HUES6 (cell line): ENCODE measurements around the gene SLC30A2.
A peak's percentile ranks its signal among the peaks of the same experiment; 100 is the strongest.

ENCODE experiments used
- H3K27ac ChIP-seq: 2 replicates; pipeline ENCODE4 v1.7.0; 2013; ENCODE audit warnings: low read depth, mild to moderate bottlenecking, low read length, inconsistent platforms
- H3K27me3 ChIP-seq: 2 replicates; pipeline ENCODE4 v1.6.1; 2013; ENCODE audit warnings: low read length; ENCODE audit not compliant: control insufficient read depth, insufficient read depth
- H3K36me3 ChIP-seq: 2 replicates; pipeline ENCODE4 v1.6.1; 2013; ENCODE audit warnings: low read length; ENCODE audit not compliant: control insufficient read depth, insufficient read depth
- H3K4me1 ChIP-seq: 2 replicates; pipeline ENCODE4 v1.6.1; 2013; ENCODE audit warnings: low read length; ENCODE audit not compliant: control insufficient read depth, insufficient read depth
- H3K4me3 ChIP-seq: 2 replicates; pipeline ENCODE4 v1.5.1; 2013; ENCODE audit warnings: low read depth, low read length
- H3K9ac ChIP-seq: one replicate; pipeline ENCODE4 v1.6.1; 2013; ENCODE audit warnings: mild to moderate bottlenecking, low read length
- H3K9me3 ChIP-seq: 2 replicates; pipeline ENCODE4 v1.6.1; 2013; ENCODE audit warnings: low read depth, low read length; ENCODE audit not compliant: control insufficient read depth, insufficient read depth

SLC30A2 gene

DNA sequence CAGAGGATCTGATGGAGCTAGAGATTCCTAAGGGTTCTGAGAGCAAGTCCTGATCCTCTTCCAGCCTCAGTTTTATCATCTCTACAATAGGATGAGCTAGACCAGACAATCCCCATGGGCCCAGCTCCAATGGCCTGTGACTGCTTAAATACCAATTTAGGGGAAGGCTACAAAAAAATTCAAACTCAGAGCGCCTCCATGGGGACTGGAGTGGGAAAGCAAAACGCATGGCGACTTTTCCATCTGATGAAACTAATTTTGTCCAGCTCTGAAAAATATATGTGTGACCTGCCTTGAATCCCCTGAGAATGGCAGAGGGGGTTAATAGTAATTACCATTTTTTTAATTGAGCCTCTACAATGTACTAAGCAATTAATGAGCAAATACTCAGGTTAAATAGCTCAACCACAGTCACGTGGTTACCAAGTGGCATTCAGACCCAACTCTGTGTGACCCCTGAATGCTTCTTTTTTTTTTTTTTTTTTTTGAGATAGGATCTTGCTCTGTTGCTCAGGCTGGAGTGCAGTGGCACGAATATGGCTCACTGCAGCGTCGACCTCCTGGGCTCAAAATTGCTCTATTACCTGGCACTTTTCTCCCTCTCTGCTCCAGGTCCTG is 15.9 kb downstream of the SLC30A2 start:
- H3K27ac ChIP-seq = no peak overlapping the region
- peaks cover 7% of the 10 kb centered on the region; the same call in 1 of the 2 replicates for H3K4me1 ChIP-seq
- H3K9ac ChIP-seq = no peak overlapping the region
- H3K36me3 ChIP-seq = no peaks in the 10 kb centered on the region
- H3K9me3 ChIP-seq = no peaks in the 10 kb centered on the region
- peaks cover 26% of the 10 kb centered on the region for H3K27me3 ChIP-seq
- H3K4me3 ChIP-seq = no peak overlapping the region

DNA sequence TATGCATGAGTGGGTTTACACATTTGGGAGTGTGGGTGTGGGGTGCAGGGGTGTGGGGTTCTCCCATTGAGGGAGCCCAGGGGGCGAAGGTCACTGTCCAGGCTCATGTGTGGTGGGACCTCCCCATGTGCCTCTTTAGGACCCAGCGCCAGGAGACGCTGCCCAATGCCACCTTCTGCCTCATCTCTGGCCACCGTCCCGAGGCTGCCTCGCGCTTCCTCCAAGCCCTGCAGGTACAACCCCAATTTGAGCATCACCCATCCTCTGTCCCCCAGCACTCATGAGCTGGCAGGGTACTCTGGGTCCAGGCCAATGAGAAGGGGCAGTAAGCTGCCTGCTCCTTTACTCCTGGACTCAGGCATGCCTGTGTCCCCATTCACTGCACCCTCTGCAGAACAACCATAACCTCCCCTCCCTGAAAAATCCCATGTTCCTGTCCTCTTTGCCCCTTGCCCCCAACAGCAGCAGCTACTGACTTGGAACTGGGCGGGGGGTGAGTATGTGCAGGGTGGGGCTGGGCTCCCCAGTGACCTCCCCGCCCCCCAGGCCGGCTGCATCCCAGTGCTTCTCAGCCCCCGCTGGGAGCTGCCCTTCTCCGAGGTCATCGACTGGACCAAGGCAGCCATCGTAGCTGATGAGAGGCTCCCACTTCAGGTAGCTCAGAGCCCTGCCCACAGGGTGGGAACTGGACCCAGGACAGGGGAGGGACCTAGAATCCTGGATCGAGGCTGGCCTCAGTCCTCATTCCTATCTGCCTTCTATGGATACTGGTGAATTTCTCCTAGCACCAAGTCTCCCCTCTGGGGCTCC is 16.7 kb downstream of the SLC30A2 start:
- Histone ChIP-seq H3K27ac (no peak overlapping the region), H3K9ac (no peak overlapping the region), H3K36me3 (no peaks in the 10 kb centered on the region), H3K4me1 (no peaks in the 10 kb centered on the region), H3K4me3 (no peak overlapping the region), H3K27me3 (peaks cover 19% of the 10 kb centered on the region), H3K9me3 (no peaks in the 10 kb centered on the region)

DNA sequence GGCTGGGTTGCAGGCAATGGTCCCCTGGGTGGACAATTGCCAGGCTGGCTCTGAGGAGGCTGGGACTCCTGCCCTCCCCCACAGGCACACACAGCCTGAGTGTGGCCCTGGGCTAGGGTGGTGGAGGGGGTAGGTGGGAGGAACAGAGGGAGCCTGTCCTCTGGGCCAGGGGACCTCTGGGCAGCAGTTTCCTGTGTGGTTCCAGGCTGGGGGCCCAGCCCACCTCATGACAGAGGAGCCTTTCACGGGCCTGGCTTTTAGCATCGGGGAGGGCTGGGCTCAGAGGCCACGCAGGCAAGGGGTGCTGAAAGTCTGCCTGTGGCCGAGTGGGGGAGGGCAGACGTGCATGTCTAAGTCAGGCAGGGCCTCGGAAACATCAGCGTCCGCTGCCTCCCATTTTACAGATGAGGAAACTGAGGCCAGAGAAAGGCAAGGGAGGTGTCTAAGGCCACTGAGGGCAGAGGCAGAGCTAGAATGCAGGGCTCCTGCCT is 17.4 kb downstream of the SLC30A2 start:
- Histone ChIP-seq H3K9me3 (no peaks in the 10 kb centered on the region), H3K4me1 (no peaks in the 10 kb centered on the region), H3K27me3 (peaks cover 12% of the 10 kb centered on the region), H3K27ac (no peak overlapping the region), H3K4me3 (no peak overlapping the region), H3K36me3 (no peaks in the 10 kb centered on the region), H3K9ac (no peak overlapping the region)

DNA sequence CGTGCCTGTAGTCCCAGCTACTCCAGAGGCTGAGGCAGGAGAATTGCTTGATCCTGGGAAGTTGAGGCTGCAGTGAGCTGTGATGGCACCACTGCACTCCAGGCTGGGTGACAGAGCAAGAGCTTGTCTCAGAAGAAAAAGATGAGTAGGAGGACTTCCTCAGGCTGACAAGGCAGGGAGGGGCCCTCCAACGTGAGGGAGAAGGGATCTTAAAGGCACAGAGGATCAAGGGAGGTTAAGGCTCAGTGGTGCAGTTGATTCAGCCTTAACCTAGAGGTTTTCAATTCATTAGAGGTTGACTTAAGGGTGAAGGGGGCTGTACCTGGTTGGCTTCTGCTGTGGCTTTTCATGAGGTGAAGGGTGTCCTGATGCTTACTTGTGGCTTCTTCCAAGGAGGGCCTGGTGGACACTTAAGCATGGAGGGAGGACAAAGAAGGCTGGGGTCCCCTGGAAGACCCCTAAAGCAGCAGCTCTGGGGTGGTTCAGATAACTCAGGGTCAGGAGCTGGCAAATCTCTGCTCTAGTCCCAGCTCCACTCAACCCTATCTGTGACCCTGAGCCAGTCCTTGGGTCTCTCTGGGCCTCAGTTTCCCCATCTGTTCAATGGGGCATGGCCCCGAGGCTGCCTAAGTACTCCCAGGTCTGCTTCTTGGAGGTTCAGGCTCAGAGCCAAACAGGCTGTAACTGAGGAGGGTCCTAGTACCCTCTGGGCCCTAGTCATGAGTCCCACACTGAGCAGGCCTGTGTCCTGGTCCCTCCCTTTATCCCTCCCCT is 18.0 kb downstream of the SLC30A2 start:
- 0 out of 2 replicates have a peak, but pooled peaks cover 6% of the 10 kb centered on the region for H3K27me3 ChIP-seq
- no peaks in the 10 kb centered on the region for H3K36me3 ChIP-seq
- no peaks in the 10 kb centered on the region for H3K4me1 ChIP-seq
- no peak overlapping the region for H3K4me3 ChIP-seq
- no peak overlapping the region for H3K27ac ChIP-seq
- H3K9me3 ChIP-seq = no peaks in the 10 kb centered on the region
- H3K9ac ChIP-seq = no peak overlapping the region

DNA sequence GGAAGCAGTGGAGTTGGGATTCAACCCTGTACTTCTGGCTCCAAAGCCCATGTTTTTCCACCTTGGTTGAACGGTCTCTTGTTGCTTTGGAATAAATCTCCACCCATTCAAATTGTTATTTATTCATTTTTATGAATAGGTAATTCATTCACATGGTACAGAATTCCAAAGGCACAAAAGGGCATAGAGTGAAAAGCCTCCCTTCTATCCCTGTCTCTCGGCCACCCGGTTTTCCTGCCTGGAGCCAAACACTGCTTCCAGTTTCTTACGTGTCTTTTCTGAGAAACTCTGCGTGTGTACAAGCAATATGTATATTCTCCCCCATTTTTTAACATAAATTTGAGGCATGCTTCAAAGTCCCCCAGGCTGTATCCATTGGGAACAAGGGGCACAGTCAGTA is 20.4 kb downstream of the SLC30A2 start:
- Histone ChIP-seq H3K36me3 (no peaks in the 10 kb centered on the region), H3K4me1 (peaks cover 13% of the 10 kb centered on the region), H3K9me3 (no peaks in the 10 kb centered on the region), H3K27ac (no peak overlapping the region), H3K27me3 (no peaks in the 10 kb centered on the region), H3K9ac (no peak overlapping the region), H3K4me3 (no peak overlapping the region)

DNA sequence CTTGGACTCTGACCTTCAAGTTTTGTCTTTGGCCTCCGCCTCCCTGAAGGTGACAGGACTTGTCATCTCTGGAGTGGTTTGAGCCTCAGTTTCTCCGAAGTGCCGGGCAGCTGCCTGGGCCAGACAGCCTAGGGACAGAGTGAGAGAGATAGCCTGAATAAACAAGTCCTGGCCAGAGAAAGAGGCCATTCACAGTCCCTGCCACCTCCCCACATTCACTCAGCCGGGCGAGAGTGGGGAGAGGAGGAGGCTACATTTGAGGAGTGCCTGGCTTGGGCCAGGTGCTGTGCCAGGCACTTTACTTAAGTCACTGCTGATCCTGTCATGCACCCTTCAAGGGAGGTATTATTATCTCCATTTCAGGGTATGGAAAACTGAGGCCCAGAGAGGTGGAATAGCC is 20.9 kb downstream of the SLC30A2 start:
- Histone ChIP-seq H3K4me1 (peaks cover 13% of the 10 kb centered on the region), H3K27me3 (no peaks in the 10 kb centered on the region), H3K36me3 (no peaks in the 10 kb centered on the region), H3K4me3 (no peak overlapping the region), H3K27ac (no peak overlapping the region), H3K9me3 (no peaks in the 10 kb centered on the region), H3K9ac (no peak overlapping the region)

DNA sequence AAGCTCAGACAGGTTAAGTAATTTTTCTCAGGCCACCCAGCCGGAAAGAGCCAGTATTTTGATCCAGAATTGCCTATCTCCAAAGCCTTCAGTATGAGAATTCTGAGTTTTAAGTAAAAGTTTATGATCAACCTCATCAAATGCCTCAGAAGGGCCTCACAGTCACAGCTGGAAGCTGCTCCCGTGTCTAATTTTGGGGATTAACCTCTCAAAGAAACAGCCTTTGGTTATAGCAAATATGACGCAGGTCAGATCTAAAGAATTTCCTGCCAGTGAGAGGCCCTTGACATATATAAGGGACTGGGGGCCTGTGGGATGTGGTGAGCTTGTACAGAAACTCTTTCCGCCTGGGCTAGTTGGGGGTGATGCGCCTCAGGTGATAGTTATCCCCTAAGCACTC is 22.1 kb downstream of the SLC30A2 start:
- Histone ChIP-seq H3K9ac (no peak overlapping the region), H3K4me1 (peaks cover 13% of the 10 kb centered on the region), H3K4me3 (no peak overlapping the region), H3K36me3 (no peaks in the 10 kb centered on the region), H3K27me3 (no peaks in the 10 kb centered on the region), H3K27ac (no peak overlapping the region), H3K9me3 (no peaks in the 10 kb centered on the region)

DNA sequence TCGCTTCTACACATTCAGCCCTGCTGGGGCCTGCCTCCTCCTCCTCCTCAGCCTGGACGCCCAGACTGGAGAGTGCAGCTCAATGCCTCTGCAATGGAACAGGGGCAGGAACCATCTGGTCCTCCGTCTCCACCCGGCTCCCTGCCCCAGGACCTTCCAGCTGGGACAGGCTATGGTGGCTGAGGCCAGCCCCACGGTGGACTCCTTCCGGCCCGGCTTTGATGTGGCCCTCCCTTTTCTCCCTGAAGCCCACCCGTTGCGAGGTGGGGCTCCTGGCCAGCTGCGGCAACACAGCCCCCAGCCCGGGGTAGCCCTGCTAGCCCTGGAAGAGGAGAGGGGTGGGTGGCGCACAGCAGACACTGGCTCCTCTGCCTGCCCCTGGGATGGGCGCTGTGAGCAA is 22.9 kb downstream of the SLC30A2 start:
- Histone ChIP-seq H3K27me3 (no peaks in the 10 kb centered on the region), H3K36me3 (no peaks in the 10 kb centered on the region), H3K27ac (no peak overlapping the region), H3K4me3 (no peak overlapping the region), H3K4me1 (peaks cover 17% of the 10 kb centered on the region), H3K9ac (no peak overlapping the region), H3K9me3 (no peaks in the 10 kb centered on the region)

DNA sequence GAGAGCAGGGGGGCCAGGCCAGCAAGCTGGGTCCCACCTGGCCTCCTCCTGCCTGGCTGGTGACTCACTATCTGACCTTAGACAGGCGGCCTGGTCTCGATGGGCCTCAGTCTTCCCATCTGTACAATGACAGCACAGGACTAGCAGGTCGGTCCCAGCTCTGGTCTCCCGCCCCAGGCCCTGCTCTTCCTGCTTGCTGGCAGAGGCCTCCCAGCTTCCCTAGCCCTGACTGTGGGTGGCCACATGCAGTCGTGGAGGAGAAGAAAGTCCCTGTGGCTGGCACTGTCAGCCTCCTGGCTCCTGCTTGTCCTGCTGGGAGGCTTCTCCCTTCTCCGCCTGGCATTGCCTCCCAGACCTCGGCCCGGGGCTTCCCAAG is 23.5 kb downstream of the SLC30A2 start:
- Histone ChIP-seq H3K9ac (no peak overlapping the region), H3K4me3 (no peak overlapping the region; the same call in 1 of the 2 replicates), H3K27ac (no peak overlapping the region)

DNA sequence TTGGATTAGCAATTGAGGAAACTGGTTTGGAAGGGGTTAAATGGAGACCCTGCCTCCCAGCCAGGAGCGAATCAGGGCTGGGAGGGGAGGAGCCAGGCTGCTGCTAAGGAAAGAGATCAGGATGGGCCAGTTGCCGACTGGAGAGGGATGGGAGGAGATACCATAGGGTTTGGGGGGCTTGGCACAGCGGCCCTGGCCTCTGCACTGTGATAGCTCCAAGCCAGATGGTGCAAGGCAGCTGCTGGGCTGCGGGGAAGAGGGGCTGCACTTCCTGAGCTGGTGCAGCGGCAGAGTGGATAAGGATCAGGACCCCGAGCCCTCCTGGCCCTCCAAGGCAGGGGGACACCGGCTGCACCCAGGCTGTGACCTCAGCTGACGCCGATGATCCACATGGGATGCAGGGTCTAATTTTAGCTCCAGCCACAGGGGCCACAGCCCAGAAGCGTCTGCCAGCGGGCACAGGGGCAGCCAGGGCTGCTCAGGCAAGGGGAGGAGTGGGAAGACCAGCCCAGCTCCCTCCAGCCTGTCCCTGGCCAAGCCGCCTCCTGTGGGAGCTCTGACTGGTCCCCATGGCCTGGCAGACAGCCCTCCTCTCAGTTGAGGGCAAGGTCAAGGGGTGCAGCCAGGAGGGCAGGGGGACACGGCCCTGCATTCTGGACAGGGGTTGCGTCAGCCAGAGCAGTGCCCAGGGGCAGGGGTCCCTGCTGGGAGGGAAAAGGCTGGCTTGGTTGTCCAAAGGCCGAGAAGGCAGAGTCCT is 24.1 kb downstream of the SLC30A2 start, which contains the start of gene EXTL1:
EXTL1 (plus strand) TSS at position 129 of the 757 bp plus-strand sequence. CDS start 872 bp downstream, outside the sequence.
- Histone ChIP-seq H3K36me3 (no peaks in the 10 kb centered on the region), H3K9me3 (no peaks in the 10 kb centered on the region), H3K27me3 (no peaks in the 10 kb centered on the region), H3K9ac (peak within 1 kb of the TSS; percentile 29), H3K27ac (no peak within 1 kb of the TSS), H3K4me3 (peak within 1 kb of the TSS; percentile 62), H3K4me1 (peaks cover 23% of the 10 kb centered on the region)

More for the DNA sequence above, 23.5 kb downstream of the SLC30A2 start:
- peaks cover 18% of the 10 kb centered on the region for H3K4me1 ChIP-seq
- no peaks in the 10 kb centered on the region for H3K27me3 ChIP-seq
- H3K36me3 ChIP-seq = no peaks in the 10 kb centered on the region
- H3K9me3 ChIP-seq = no peaks in the 10 kb centered on the region
